Breast epithelium (tissue), 3 donors: ENCODE measurements around the gene RBP5.

Experiments used
- POLR2A ChIP-seq: fragments of 450-650 bp; IDR thresholded peaks from one replicate; pipeline ENCODE4 v1.6.1; 2016; ENCODE audit warnings: antibody characterized with exemption, mild to moderate bottlenecking, moderate library complexity
- POLR2AphosphoS5 ChIP-seq, 3 donors: sonication (generic); formaldehyde crosslinking; IDR thresholded peaks; one replicate each; pipeline ENCODE4 v1.6.1; 2017; ENCODE audit warnings: antibody characterized with exemption in 3 of 3

DNA sequence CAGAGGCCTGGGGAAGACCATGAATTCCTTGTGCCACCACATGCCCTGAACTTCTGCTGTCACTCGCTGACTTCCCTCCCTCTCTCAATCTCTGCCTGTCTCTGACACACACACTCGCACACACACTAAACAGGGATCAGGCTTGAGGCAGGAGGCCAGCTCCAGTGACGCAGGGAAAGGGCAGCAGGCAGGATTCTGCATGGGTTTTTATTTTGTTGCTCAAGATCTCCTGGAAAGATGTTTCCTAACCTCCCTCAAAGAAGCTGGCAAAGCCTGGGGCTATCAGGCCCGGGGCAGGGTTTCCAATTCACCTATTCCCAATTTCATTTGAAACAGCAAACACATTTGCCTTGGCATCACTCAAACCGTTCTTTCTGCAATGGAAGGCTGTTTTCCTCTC is 33.1 kb upstream of the RBP5 start:
- TF ChIP-seq POLR2A (no peak), POLR2AphosphoS5 (IDR thresholded peaks at IDR 0.05) (no peak)
